PC-9 (cell line): Measurements from ENCODE around the gene LTO1. TPM values are rescaled to one million over a fixed set of nuclear protein-coding genes. Genes with fewer than 3 reads are reported as not detected.
A peak's percentile ranks its signal among the peaks of the same experiment; 100 is the strongest.

Experiments
- BruUV-seq: library from RNA; stranded (reverse); fragments of 400-500 nt; replicated peaks from 2 replicates; lab custom pipeline; 2021; lab: Mats Ljungman, UMichigan
- CTCF ChIA-PET: fragments of 300-600 bp; sonication (Branson Sonifier 250); formaldehyde crosslinking; loops from one replicate; lab custom pipeline; 2022; ENCODE audit warnings: antibody characterized with exemption; lab: Charles Lee
- POLR2A ChIA-PET: fragments of 300-600 bp; sonication (Branson Sonifier 250); formaldehyde crosslinking; loops from one replicate; lab custom pipeline; 2022; ENCODE audit warnings: antibody characterized with exemption; ENCODE audit not compliant: unreplicated experiment; lab: Charles Lee
- DNase-seq, 2 experiments: peaks; one replicate each; pipeline versions ENCODE4 v3.0.0 to v3.0.0-alpha.2; 2015 to 2022; ENCODE audit warnings: mixed read lengths in 1 of 2
- H2AFZ ChIP-seq: fragments of 200-600 bp; sonication (generic); 2 replicates; pipeline ENCODE4 v1.8.1; 2017; ENCODE audit warnings: antibody characterized with exemption
- H3F3A ChIP-seq: fragments of 200-600 bp; sonication (generic); 2 replicates; pipeline ENCODE4 v1.8.1; 2017; ENCODE audit warnings: antibody characterized with exemption, mild to moderate bottlenecking, low read depth; ENCODE audit not compliant: insufficient read depth
- H3K27ac ChIP-seq: fragments of 200-600 bp; sonication (generic); 2 replicates; pipeline ENCODE4 v1.6.1; 2016; ENCODE audit warnings: mixed run types
- H3K27me3 ChIP-seq: fragments of 200-600 bp; sonication (generic); 2 replicates; pipeline ENCODE4 v1.6.1; 2016; ENCODE audit warnings: low read depth, mixed run types; ENCODE audit not compliant: insufficient read depth
- H3K36me3 ChIP-seq: fragments of 200-600 bp; sonication (generic); 2 replicates; pipeline ENCODE4 v1.6.1; 2016; ENCODE audit warnings: low read depth, mixed run types
- H3K4me1 ChIP-seq: fragments of 200-600 bp; sonication (generic); replicated peaks from 2 replicates; pipeline ENCODE4 v1.6.1; 2016; ENCODE audit warnings: mixed run types; ENCODE audit not compliant: insufficient read depth
- H3K4me2 ChIP-seq: fragments of 200-600 bp; sonication (generic); 2 replicates; pipeline ENCODE4 v1.6.1; 2017; ENCODE audit warnings: mixed run types
- H3K4me3 ChIP-seq: fragments of 200-600 bp; sonication (generic); 2 replicates; pipeline ENCODE4 v1.6.1; 2016; ENCODE audit warnings: mixed run types
- H3K79me2 ChIP-seq: fragments of 200-600 bp; sonication (generic); 2 replicates; pipeline ENCODE4 v1.6.1; 2017; ENCODE audit warnings: low read depth, mixed run types
- H3K9me2 ChIP-seq: fragments of 200-600 bp; sonication (generic); 2 replicates; pipeline ENCODE4 v1.8.1; 2017; ENCODE audit warnings: mild to moderate bottlenecking; ENCODE audit not compliant: insufficient read depth
- H3K9me3 ChIP-seq: fragments of 200-600 bp; sonication (generic); 2 replicates; pipeline ENCODE4 v1.8.1; 2016; ENCODE audit warnings: low read depth; ENCODE audit not compliant: insufficient read depth
- H4K20me1 ChIP-seq: fragments of 200-600 bp; sonication (generic); 2 replicates; pipeline ENCODE4 v1.8.1; 2017; ENCODE audit not compliant: insufficient read depth
- CTCF ChIP-seq: fragments of 200-600 bp; sonication (generic); conservative IDR thresholded peaks from 2 replicates; pipeline ENCODE4 v1.6.1; 2017; ENCODE audit warnings: mixed run types, antibody characterized with exemption, mild to moderate bottlenecking, moderate library complexity
- EZH2 ChIP-seq: fragments of 200-600 bp; sonication (generic); IDR thresholded peaks from 2 replicates; pipeline ENCODE4 v1.8.0; 2017; ENCODE audit warnings: antibody characterized with exemption, low read depth
- intact Hi-C: fragments of 100-400 bp; cut with micrococcal nuclease; formaldehyde crosslinking; loops from one replicate; pipeline ENCODE4 v1.10.0; 2022; ENCODE audit not compliant: unreplicated experiment
- total RNA-seq: library from RNA; stranded (reverse); gene quantifications from 2 replicates; pipeline ENCODE4 v1.2.3, GENCODE V29; 2021

The LTO1 gene
- total RNA-seq, 1 experiment from 2014 or later: 41.1 TPM

- H3K27me3 ChIP-seq: no peaks in the 10 kb centered on the region
- peaks cover 22% of the 10 kb centered on the region for H3K4me1 ChIP-seq
- intact Hi-C loops: loop anchor here (1.0 kb wide), 1 partner anchor 542 kb away; no protein-coding TSS in a partner anchor
These were observed 32.1 kb downstream of the LTO1 start for GRCh38 chr11:69642913-69643632.

GRCh38 chr11:69642549-69642912 is 32.6 kb downstream of the LTO1 start:
- BruUV-seq: no TSS peak
- TF ChIP-seq EZH2 (no peak), CTCF (no peak)
- no peak for DNase-seq
- Histone ChIP-seq H3K9me2 (no peaks in the 10 kb centered on the region), H4K20me1 (peaks cover 42% of the 10 kb centered on the region), H3K4me3 (peak overlapping the region; percentile 99), H2AFZ (no peak overlapping the region), H3K27me3 (no peaks in the 10 kb centered on the region), H3K79me2 (peaks cover 85% of the 10 kb centered on the region), H3F3A (peaks cover 59% of the 10 kb centered on the region), H3K4me1 (peaks cover 26% of the 10 kb centered on the region), H3K27ac (peak overlapping the region; percentile 85), H3K9me3 (no peaks in the 10 kb centered on the region), H3K36me3 (peaks cover 42% of the 10 kb centered on the region), H3K4me2 (peak overlapping the region; percentile 86)
- POLR2A ChIA-PET: interaction anchor here (0.6 to 0.7 kb wide), 2 partner anchors 26 to 199 kb away, joined by 3 read pairs; no protein-coding TSS in a partner anchor
- intact Hi-C loops: no loop called here
- CTCF ChIA-PET: interaction anchor here (0.6 to 1.2 kb wide), 4 partner anchors 44 to 198 kb away, joined by 3 to 9 read pairs (median 4); a partner anchor contains a TSS

More at GRCh38 chr11:69642913-69643632, 32.1 kb downstream of the LTO1 start:
- ChIA-PET POLR2A (interaction anchor here (0.6 to 1.1 kb wide), 4 partner anchors 26 to 344 kb away, joined by 3 to 6 read pairs (median 3); partner anchors contain the start of gene LTO1), CTCF (interaction anchor here (0.6 to 1.2 kb wide), 6 partner anchors 12 to 536 kb away, joined by 3 to 9 read pairs (median 4); a partner anchor contains a TSS)
- peaks cover 64% of the 10 kb centered on the region for H3F3A ChIP-seq
- H3K9me2 ChIP-seq: no peaks in the 10 kb centered on the region
- no TSS peak for BruUV-seq
- peak overlapping the region; percentile 85 for H3K27ac ChIP-seq
- peak; percentile 66 to 83 for DNase-seq
- peaks cover 87% of the 10 kb centered on the region for H3K79me2 ChIP-seq
- peaks cover 47% of the 10 kb centered on the region for H4K20me1 ChIP-seq
- H3K4me3 ChIP-seq: peak overlapping the region; percentile 99
- H3K36me3 ChIP-seq: peaks cover 47% of the 10 kb centered on the region
- H3K9me3 ChIP-seq: no peaks in the 10 kb centered on the region
- H3K4me2 ChIP-seq: peak overlapping the region; percentile 86
- TF ChIP-seq CTCF: peak; percentile 91
- no peak for TF ChIP-seq EZH2
- no peak overlapping the region for H2AFZ ChIP-seq

GRCh38 chr11:69641681-69642548 is 33.2 kb downstream of the LTO1 start:
- peaks cover 35% of the 10 kb centered on the region for H4K20me1 ChIP-seq
- peaks cover 36% of the 10 kb centered on the region for H3K36me3 ChIP-seq
- peak overlapping the region; percentile 85 for H3K27ac ChIP-seq
- intact Hi-C loops: loop anchor here (1.0 kb wide), 1 partner anchor 265 kb away; no protein-coding TSS in a partner anchor
- H3K4me1 ChIP-seq: peaks cover 32% of the 10 kb centered on the region
- H3K4me3 ChIP-seq: peak overlapping the region; percentile 99
- no peak for TF ChIP-seq CTCF
- no peak for TF ChIP-seq EZH2
- H3K9me2 ChIP-seq: no peaks in the 10 kb centered on the region
- H2AFZ ChIP-seq: no peak overlapping the region
- H3K27me3 ChIP-seq: no peaks in the 10 kb centered on the region
- peaks cover 82% of the 10 kb centered on the region for H3K79me2 ChIP-seq
- ChIA-PET POLR2A (no interaction called here), CTCF (interaction anchor here (0.6 to 1.1 kb wide), 3 partner anchors 44 to 347 kb away, joined by 3 to 9 read pairs (median 3); no protein-coding TSS in a partner anchor)
- peak overlapping the region; percentile 86 for H3K4me2 ChIP-seq
- H3K9me3 ChIP-seq: no peaks in the 10 kb centered on the region
- no peak for DNase-seq
- peaks cover 53% of the 10 kb centered on the region for H3F3A ChIP-seq
- no TSS peak for BruUV-seq
